WTC11 (cell line): ENCODE results near the gene ITGA1. TPM values are rescaled to one million over a fixed set of nuclear protein-coding genes. Genes with fewer than 3 reads are reported as not detected.

Source experiments
- ATAC-seq: fragments of 200-7000 bp; cut with Tn5 transposase; 2 replicates; pipeline ENCODE4 v1.10.0; 2021; ENCODE audit warnings: mild to moderate bottlenecking, moderate library complexity
- CTCF ChIA-PET: fragments of 300-600 bp; sonication (Branson Sonifier 250); formaldehyde crosslinking; loops from one replicate; lab custom pipeline; 2021; ENCODE audit warnings: antibody characterized with exemption; lab: Charles Lee
- POLR2A ChIA-PET: fragments of 350-600 bp; sonication (Branson Sonifier 250); formaldehyde crosslinking; loops from one replicate; lab custom pipeline; 2021; ENCODE audit warnings: antibody characterized with exemption; lab: Charles Lee
- DNase-seq: peaks from one replicate; pipeline ENCODE4 v3.0.0; 2021; ENCODE audit warnings: low spot score
- H3K27ac Mint-ChIP-seq: 2 replicates; pipeline ENCODE4 v1.8.0; 2021; ENCODE audit warnings: mixed read lengths
- H3K27me3 Mint-ChIP-seq: 2 replicates; pipeline ENCODE4 v1.8.0; 2021; ENCODE audit warnings: low read depth, mild to moderate bottlenecking, moderate library complexity, mixed read lengths
- H3K36me3 Mint-ChIP-seq: 2 replicates; pipeline ENCODE4 v1.8.0; 2021; ENCODE audit warnings: mixed read lengths
- H3K4me1 Mint-ChIP-seq: 2 replicates; pipeline ENCODE4 v1.8.0; 2022; ENCODE audit warnings: mixed read lengths
- H3K4me3 Mint-ChIP-seq: 2 replicates; pipeline ENCODE4 v1.8.0; 2021; ENCODE audit warnings: mild to moderate bottlenecking, moderate library complexity, mixed read lengths
- H3K9me3 Mint-ChIP-seq: 2 replicates; pipeline ENCODE4 v1.8.0; 2021; ENCODE audit warnings: mixed read lengths
- AR ChIP-seq: fragments of 250-450 bp; sonication (Bioruptor Pico); IDR thresholded peaks from 2 replicates; pipeline ENCODE4 v1.9.0; 2021; ENCODE audit warnings: mild to moderate bottlenecking
- CTCF ChIP-seq: fragments of 200-600 bp; IDR thresholded peaks from 2 replicates; pipeline ENCODE4 v1.8.0; 2022; ENCODE audit warnings: antibody characterized with exemption
- ELF4 ChIP-seq: sonication (generic); formaldehyde crosslinking; IDR thresholded peaks from 2 replicates; pipeline ENCODE4 v1.8.1; 2022; ENCODE audit warnings: low read depth, mild to moderate bottlenecking, moderate library complexity, missing genetic modification reagents
- ESRRA ChIP-seq: sonication (generic); formaldehyde crosslinking; IDR thresholded peaks from 2 replicates; pipeline ENCODE4 v1.8.1; 2022; ENCODE audit warnings: mild to moderate bottlenecking, missing genetic modification reagents, borderline replicate concordance
- HMGA2 ChIP-seq: fragments of 250-450 bp; sonication (Bioruptor Pico); IDR thresholded peaks from 2 replicates; pipeline ENCODE4 v1.4.0; 2021; ENCODE audit warnings: mild to moderate bottlenecking, moderate library complexity
- JUN ChIP-seq: sonication (generic); formaldehyde crosslinking; IDR thresholded peaks from 2 replicates; pipeline ENCODE4 v1.8.0; 2023; ENCODE audit warnings: mild to moderate bottlenecking, missing genetic modification reagents
- KAT7 ChIP-seq: sonication (generic); formaldehyde crosslinking; IDR thresholded peaks from 2 replicates; pipeline ENCODE4 v1.8.1; 2023; ENCODE audit warnings: missing genetic modification reagents, mild to moderate bottlenecking, borderline replicate concordance
- MAX ChIP-seq: sonication (generic); formaldehyde crosslinking; IDR thresholded peaks from 2 replicates; pipeline ENCODE4 v1.8.0; 2022; ENCODE audit warnings: mild to moderate bottlenecking, missing genetic modification reagents
- MLX ChIP-seq: sonication (generic); formaldehyde crosslinking; IDR thresholded peaks from 2 replicates; pipeline ENCODE4 v1.8.1; 2023; ENCODE audit warnings: mild to moderate bottlenecking, missing genetic modification reagents, moderate library complexity
- MXD4 ChIP-seq: fragments of 250-450 bp; sonication (Bioruptor Pico); IDR thresholded peaks from 2 replicates; pipeline ENCODE4 v1.8.0; 2021; ENCODE audit warnings: mild to moderate bottlenecking, moderate library complexity, borderline replicate concordance
- NFE2L1 ChIP-seq: sonication (generic); formaldehyde crosslinking; IDR thresholded peaks from 2 replicates; pipeline ENCODE4 v1.8.1; 2023; ENCODE audit warnings: missing genetic modification reagents
- NR1H2 ChIP-seq: sonication (generic); formaldehyde crosslinking; IDR thresholded peaks from 2 replicates; pipeline ENCODE4 v1.9.0; 2021; ENCODE audit warnings: mild to moderate bottlenecking, moderate library complexity, missing genetic modification reagents
- PRRX2 ChIP-seq: fragments of 250-450 bp; sonication (Bioruptor Pico); IDR thresholded peaks from 2 replicates; pipeline ENCODE4 v1.8.0; 2021; ENCODE audit warnings: mild to moderate bottlenecking
- SOX15 ChIP-seq: fragments of 250-450 bp; sonication (Bioruptor Pico); IDR thresholded peaks from 2 replicates; pipeline ENCODE4 v1.9.0; 2021; ENCODE audit warnings: mild to moderate bottlenecking
- TCF7 ChIP-seq: sonication (generic); formaldehyde crosslinking; IDR thresholded peaks from 2 replicates; pipeline ENCODE4 v1.8.0; 2022; ENCODE audit warnings: mild to moderate bottlenecking, low read depth, missing genetic modification reagents, moderate library complexity
- ZBTB21 ChIP-seq: sonication (generic); formaldehyde crosslinking; IDR thresholded peaks from 2 replicates; pipeline ENCODE4 v1.8.1; 2023; ENCODE audit warnings: mild to moderate bottlenecking, missing genetic modification reagents, borderline replicate concordance
- ZNF138 ChIP-seq: sonication (generic); formaldehyde crosslinking; conservative IDR thresholded peaks from 2 replicates; pipeline ENCODE4 v1.8.1; 2022; ENCODE audit warnings: mild to moderate bottlenecking, moderate library complexity, missing genetic modification reagents
- ZNF219 ChIP-seq: sonication (generic); formaldehyde crosslinking; IDR thresholded peaks from 2 replicates; pipeline ENCODE4 v1.8.0; 2023; ENCODE audit warnings: missing genetic modification reagents, mild to moderate bottlenecking, borderline replicate concordance
- ZNF317 ChIP-seq: sonication (generic); formaldehyde crosslinking; IDR thresholded peaks from 2 replicates; pipeline ENCODE4 v1.8.1; 2023; ENCODE audit warnings: low read depth, mild to moderate bottlenecking, moderate library complexity, missing genetic modification reagents, borderline replicate concordance
- ZNF671 ChIP-seq: fragments of 250-450 bp; sonication (Bioruptor Pico); IDR thresholded peaks from 2 replicates; pipeline ENCODE4 v1.8.0; 2021; ENCODE audit warnings: mild to moderate bottlenecking
- total RNA-seq: library from RNA; stranded (reverse); gene quantifications from 3 replicates; pipeline ENCODE4 v1.2.3, GENCODE V29; 2021
- TF ChIP-seq, protein P1 (sequence below): sonication (generic); formaldehyde crosslinking; conservative IDR thresholded peaks from 2 replicates; pipeline ENCODE4 v1.8.1; 2023; ENCODE audit warnings: mild to moderate bottlenecking, low read depth, missing genetic modification reagents, moderate library complexity
- TF ChIP-seq, protein P2 (sequence below): sonication (generic); formaldehyde crosslinking; conservative IDR thresholded peaks from 2 replicates; pipeline ENCODE4 v1.8.1; 2022; ENCODE audit warnings: mild to moderate bottlenecking, missing genetic modification reagents
- TF ChIP-seq, protein P3 (sequence below): sonication (generic); formaldehyde crosslinking; IDR thresholded peaks from 2 replicates; pipeline ENCODE4 v1.8.1; 2022; ENCODE audit warnings: low read depth, mild to moderate bottlenecking, moderate library complexity, missing genetic modification reagents, borderline replicate concordance
- TF ChIP-seq, protein P4 (sequence below): sonication (generic); formaldehyde crosslinking; IDR thresholded peaks from 2 replicates; pipeline ENCODE4 v1.8.0; 2022; ENCODE audit warnings: mild to moderate bottlenecking, missing genetic modification reagents
- TF ChIP-seq, protein P5 (sequence below): sonication (generic); formaldehyde crosslinking; IDR thresholded peaks from 2 replicates; pipeline ENCODE4 v1.8.0; 2022; ENCODE audit warnings: mild to moderate bottlenecking, missing genetic modification reagents

ITGA1 gene
- total RNA-seq, 1 experiment from 2014 or later, result 6.5 TPM

- TF ChIP-seq, protein P1, sequence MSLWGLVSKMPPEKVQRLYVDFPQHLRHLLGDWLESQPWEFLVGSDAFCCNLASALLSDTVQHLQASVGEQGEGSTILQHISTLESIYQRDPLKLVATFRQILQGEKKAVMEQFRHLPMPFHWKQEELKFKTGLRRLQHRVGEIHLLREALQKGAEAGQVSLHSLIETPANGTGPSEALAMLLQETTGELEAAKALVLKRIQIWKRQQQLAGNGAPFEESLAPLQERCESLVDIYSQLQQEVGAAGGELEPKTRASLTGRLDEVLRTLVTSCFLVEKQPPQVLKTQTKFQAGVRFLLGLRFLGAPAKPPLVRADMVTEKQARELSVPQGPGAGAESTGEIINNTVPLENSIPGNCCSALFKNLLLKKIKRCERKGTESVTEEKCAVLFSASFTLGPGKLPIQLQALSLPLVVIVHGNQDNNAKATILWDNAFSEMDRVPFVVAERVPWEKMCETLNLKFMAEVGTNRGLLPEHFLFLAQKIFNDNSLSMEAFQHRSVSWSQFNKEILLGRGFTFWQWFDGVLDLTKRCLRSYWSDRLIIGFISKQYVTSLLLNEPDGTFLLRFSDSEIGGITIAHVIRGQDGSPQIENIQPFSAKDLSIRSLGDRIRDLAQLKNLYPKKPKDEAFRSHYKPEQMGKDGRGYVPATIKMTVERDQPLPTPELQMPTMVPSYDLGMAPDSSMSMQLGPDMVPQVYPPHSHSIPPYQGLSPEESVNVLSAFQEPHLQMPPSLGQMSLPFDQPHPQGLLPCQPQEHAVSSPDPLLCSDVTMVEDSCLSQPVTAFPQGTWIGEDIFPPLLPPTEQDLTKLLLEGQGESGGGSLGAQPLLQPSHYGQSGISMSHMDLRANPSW (CRISPR knock-in tag), result no peak
- TF ChIP-seq, protein P2, sequence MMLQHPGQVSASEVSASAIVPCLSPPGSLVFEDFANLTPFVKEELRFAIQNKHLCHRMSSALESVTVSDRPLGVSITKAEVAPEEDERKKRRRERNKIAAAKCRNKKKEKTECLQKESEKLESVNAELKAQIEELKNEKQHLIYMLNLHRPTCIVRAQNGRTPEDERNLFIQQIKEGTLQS (CRISPR knock-in tag), result no peak
- TF ChIP-seq ZNF219 (CRISPR knock-in tag) (no peak), CTCF (no peak), AR (no peak), NFE2L1 (CRISPR knock-in tag) (no peak), SOX15 (CRISPR knock-in tag) (no peak), MAX (no peak), MLX (CRISPR knock-in tag) (no peak), PRRX2 (CRISPR knock-in tag) (no peak), KAT7 (no peak)
These were observed 173.6 kb downstream of the ITGA1 start (continued) for GRCh38 chr5:52961274-52961681.

GRCh38 chr5:52963636-52964035, 175.9 kb downstream of the ITGA1 start:
- no peak for DNase-seq
- Mint-ChIP-seq H3K9me3 (peaks cover 20% of the 10 kb centered on the region), H3K4me1 (no peaks in the 10 kb centered on the region), H3K27me3 (no peaks in the 10 kb centered on the region), H3K4me3 (no peak overlapping the region), H3K27ac (no peak overlapping the region), H3K36me3 (no peaks in the 10 kb centered on the region)
- peak; percentile 59; the same call in 1 of the 2 replicates for ATAC-seq
- CTCF ChIA-PET, result interaction anchor here (1.7 to 1.9 kb wide), 2 partner anchors 15 to 26 kb away, joined by 4 to 5 read pairs; no protein-coding TSS in a partner anchor
- POLR2A ChIA-PET, result no interaction called here
- TF ChIP-seq MXD4 (CRISPR knock-in tag) (no peak), ZNF138 (CRISPR knock-in tag) (no peak), ESRRA (CRISPR knock-in tag) (no peak), JUN (no peak), ZBTB21 (CRISPR knock-in tag) (no peak), NR1H2 (CRISPR knock-in tag) (no peak), HMGA2 (no peak), ZNF671 (CRISPR knock-in tag) (no peak), ELF4 (CRISPR knock-in tag) (no peak), ZNF317 (CRISPR knock-in tag) (no peak), TCF7 (CRISPR knock-in tag) (no peak), PRRX2 (CRISPR knock-in tag) (no peak)
- TF ChIP-seq, protein P3, sequence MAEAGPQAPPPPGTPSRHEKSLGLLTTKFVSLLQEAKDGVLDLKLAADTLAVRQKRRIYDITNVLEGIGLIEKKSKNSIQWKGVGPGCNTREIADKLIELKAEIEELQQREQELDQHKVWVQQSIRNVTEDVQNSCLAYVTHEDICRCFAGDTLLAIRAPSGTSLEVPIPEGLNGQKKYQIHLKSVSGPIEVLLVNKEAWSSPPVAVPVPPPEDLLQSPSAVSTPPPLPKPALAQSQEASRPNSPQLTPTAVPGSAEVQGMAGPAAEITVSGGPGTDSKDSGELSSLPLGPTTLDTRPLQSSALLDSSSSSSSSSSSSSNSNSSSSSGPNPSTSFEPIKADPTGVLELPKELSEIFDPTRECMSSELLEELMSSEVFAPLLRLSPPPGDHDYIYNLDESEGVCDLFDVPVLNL, result no peak
- TF ChIP-seq, protein P4, sequence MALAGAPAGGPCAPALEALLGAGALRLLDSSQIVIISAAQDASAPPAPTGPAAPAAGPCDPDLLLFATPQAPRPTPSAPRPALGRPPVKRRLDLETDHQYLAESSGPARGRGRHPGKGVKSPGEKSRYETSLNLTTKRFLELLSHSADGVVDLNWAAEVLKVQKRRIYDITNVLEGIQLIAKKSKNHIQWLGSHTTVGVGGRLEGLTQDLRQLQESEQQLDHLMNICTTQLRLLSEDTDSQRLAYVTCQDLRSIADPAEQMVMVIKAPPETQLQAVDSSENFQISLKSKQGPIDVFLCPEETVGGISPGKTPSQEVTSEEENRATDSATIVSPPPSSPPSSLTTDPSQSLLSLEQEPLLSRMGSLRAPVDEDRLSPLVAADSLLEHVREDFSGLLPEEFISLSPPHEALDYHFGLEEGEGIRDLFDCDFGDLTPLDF (CRISPR knock-in tag), result no peak
- TF ChIP-seq, protein P5, sequence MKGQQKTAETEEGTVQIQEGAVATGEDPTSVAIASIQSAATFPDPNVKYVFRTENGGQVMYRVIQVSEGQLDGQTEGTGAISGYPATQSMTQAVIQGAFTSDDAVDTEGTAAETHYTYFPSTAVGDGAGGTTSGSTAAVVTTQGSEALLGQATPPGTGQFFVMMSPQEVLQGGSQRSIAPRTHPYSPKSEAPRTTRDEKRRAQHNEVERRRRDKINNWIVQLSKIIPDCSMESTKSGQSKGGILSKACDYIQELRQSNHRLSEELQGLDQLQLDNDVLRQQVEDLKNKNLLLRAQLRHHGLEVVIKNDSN (CRISPR knock-in tag), result no peak
